HG03095 (cell line): ENCODE measurements around the gene DGLUCY.
"Not testable (repeated sequence)": the region's sequence is repeated elsewhere in the genome, so short reads cannot be mapped to it uniquely, and the experiment has no call there.

ENCODE experiments used
- ATAC-seq: cut with Tn5 transposase; IDR thresholded peaks from one replicate; pipeline ENCODE4 v1.9.1; 2021; ENCODE audit warnings: moderate library complexity; ENCODE audit not compliant: unreplicated experiment

Gene DGLUCY

GRCh38 chr14:91204657-91205056, 90.8 kb downstream of the DGLUCY start:
- ATAC-seq: no peak

GRCh38 chr14:91205459-91205858, 91.6 kb downstream of the DGLUCY start:
- no peak for ATAC-seq

- ATAC-seq: no peak
These were observed 93.1 kb downstream of the DGLUCY start for GRCh38 chr14:91207008-91207407.

GRCh38 chr14:91211017-91211416, 97.1 kb downstream of the DGLUCY start:
- ATAC-seq: no peak

GRCh38 chr14:91214306-91214705, 100.4 kb downstream of the DGLUCY start:
- no peak for ATAC-seq

- ATAC-seq: no peak
These were observed 101.5 kb downstream of the DGLUCY start for GRCh38 chr14:91215381-91215780.

GRCh38 chr14:91216731-91217226, 102.9 kb downstream of the DGLUCY start:
- ATAC-seq: no peak

- ATAC-seq: no peak
These were observed 104.1 kb downstream of the DGLUCY start for GRCh38 chr14:91218014-91218413.

GRCh38 chr14:91219517-91220389, 105.9 kb downstream of the DGLUCY start:
- no peak for ATAC-seq

- ATAC-seq: no peak
These were observed 106.7 kb downstream of the DGLUCY start for GRCh38 chr14:91220581-91221000.

GRCh38 chr14:91221270-91221669, 107.4 kb downstream of the DGLUCY start:
- ATAC-seq: no peak

- ATAC-seq: no peak
These were observed 109.3 kb downstream of the DGLUCY start for GRCh38 chr14:91223028-91223783.

- no peak for ATAC-seq
These were observed 111.2 kb downstream of the DGLUCY start for GRCh38 chr14:91225025-91225424.

GRCh38 chr14:91226360-91226759, 112.5 kb downstream of the DGLUCY start:
- not testable (repeated sequence) for ATAC-seq

- no peak for ATAC-seq
These were observed 113.3 kb downstream of the DGLUCY start for GRCh38 chr14:91227183-91227628.

GRCh38 chr14:91228112-91229004, 114.5 kb downstream of the DGLUCY start:
- ATAC-seq: peak; percentile 83

GRCh38 chr14:91229005-91229382, 115.1 kb downstream of the DGLUCY start:
- no peak for ATAC-seq

GRCh38 chr14:91229743-91230200, 115.9 kb downstream of the DGLUCY start:
- ATAC-seq: peak; percentile 53

GRCh38 chr14:91230397-91231035, 116.6 kb downstream of the DGLUCY start:
- no peak for ATAC-seq

- ATAC-seq: no peak
These were observed 117.6 kb downstream of the DGLUCY start for GRCh38 chr14:91231446-91231845.
